ENCODE data around the gene P3H1.

GRCh38 chr1:42797414-42797813 lies 30.6 kb upstream of the P3H1 start:
- no peak for TF ChIP-seq CTCF (CRISPR knock-in tag; IDR thresholded peaks at IDR 0.05)
- no peak for TF ChIP-seq PHF20 (CRISPR knock-in tag; IDR thresholded peaks at IDR 0.05)
- TF ChIP-seq ESRRA (CRISPR knock-in tag; IDR thresholded peaks at IDR 0.05; ENCODE audit: low read depth), result no peak
- no peak for TF ChIP-seq CBX5 (CRISPR knock-in tag; IDR thresholded peaks at IDR 0.05; ENCODE audit: borderline replicate concordance)
- no peak for TF ChIP-seq MAZ (IDR thresholded peaks at IDR 0.05; ENCODE audit: borderline replicate concordance, low read depth, low read length)
- no peak for TF ChIP-seq MAZ (CRISPR knock-in tag; IDR thresholded peaks at IDR 0.05; ENCODE audit: low read depth)
- TF ChIP-seq GABPA (IDR thresholded peaks at IDR 0.05; ENCODE audit: low read depth, low read length), result no peak
- no peak for TF ChIP-seq GABPA (CRISPR knock-in tag; IDR thresholded peaks at IDR 0.05; ENCODE audit: low read depth)
- no peak for TF ChIP-seq POLR2A (IDR thresholded peaks at IDR 0.05; ENCODE audit: insufficient read depth in 1 of 2, low read depth in 2 of 2, low read length in 2 of 2)
- TF ChIP-seq ZNF274 (CRISPR knock-in tag; IDR thresholded peaks at IDR 0.05), result no peak
- TF ChIP-seq ATF3 (CRISPR knock-in tag; IDR thresholded peaks at IDR 0.05), result no peak
- no peak for TF ChIP-seq TRIM22 (IDR thresholded peaks at IDR 0.05)

Measured in HepG2 (cell line).